Measurements from ENCODE around the gene BCAS3.
"Not testable (repeated sequence)": the region's sequence is repeated elsewhere in the genome, so short reads cannot be mapped to it uniquely, and the experiment has no call there.

Gene BCAS3

DNA sequence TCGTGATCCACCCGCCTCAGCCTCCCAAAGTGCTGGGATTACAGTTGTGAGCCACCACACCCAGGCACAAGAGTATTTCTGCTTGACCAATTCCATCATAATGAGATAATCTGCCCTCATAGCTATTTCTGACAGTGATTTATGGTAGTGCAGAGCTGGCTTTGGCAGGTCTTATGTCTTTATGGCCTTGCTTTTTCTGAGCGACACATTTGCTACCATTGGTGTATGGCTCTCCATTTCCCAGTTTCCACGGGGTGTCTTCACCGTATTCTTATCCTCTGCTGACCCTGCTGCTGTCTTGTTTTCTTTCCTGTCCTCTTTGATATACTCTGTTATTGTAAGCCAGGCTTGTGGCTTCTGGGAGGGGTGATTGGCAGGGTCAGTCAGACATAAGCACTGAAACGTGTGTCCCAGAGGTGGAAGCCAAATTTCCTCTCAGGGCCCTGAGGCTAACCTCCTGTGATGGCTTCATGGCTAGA, 560.8 kb downstream of the BCAS3 start:
- DNase-seq, result no peak

DNA sequence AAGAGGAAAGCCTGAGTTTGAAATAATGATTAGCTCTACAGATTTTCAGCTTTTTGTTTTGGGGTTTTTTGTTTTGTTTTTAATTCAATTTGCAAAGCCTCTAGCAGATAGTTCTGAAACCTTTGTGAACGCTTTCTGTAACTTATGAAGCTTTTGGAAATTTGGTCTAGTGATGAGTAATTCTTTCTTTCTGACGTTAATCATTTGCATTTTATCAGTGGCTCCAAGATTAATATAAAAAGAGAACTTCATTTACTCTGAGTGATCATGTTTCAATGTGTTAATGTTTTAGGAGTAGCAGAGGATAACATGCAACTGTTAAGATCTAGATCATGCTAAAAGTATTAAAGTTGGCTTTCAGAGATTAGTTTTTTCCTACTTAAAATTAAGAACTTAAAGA, 561.7 kb downstream of the BCAS3 start:
- no peak for DNase-seq

GRCh38 chr17:61239953-61240352, 562.3 kb downstream of the BCAS3 start:
- DNase-seq, result no peak

DNA sequence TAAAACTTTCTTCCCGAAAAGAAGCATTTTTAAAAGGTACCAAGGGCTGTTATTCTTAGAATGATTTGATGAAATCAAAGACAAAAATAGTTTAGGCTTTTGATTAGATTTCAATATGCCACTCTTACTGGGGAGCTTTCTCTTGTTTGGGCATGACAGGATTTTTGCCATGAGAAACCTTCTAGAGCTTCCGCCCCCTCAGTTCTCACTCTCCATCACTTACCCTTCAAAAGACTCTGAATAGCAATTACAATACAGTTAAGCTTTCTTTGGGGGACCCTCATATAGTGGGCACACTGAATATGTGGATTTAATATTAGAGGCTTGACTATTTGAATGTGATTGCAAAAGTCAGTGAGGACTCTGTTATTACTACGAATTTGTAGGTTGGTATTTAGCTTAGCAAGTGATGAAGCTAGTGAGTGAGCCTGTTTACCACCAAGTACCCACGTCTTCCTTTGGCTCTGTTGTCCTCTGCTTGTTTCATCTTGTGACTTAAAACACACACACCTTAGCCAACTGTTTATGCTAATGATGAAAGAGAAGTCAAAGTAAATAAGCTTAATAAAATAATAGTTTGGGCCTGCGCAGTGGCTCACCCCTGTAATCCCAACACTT, 563.3 kb downstream of the BCAS3 start:
- DNase-seq, result no peak

DNA sequence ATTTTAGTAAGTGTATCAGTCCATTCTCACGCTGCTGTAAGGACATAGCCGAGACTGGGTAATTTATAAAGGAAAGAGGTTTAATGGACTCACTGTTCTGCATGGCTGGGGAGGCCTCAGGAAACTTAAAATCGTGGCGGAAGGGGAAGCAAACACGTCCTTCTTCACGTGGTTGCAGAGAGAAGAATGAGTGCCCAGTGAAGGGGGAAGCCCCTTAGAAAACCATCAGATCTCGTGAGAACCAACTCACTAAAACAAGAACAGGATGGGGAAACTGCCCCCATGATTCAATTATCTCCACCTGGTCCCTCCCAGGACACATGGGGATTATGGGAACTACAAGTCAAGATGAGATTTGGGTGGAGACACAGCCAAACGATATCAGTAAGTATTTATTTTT, 567.3 kb downstream of the BCAS3 start:
- not testable (repeated sequence) for DNase-seq

DNA sequence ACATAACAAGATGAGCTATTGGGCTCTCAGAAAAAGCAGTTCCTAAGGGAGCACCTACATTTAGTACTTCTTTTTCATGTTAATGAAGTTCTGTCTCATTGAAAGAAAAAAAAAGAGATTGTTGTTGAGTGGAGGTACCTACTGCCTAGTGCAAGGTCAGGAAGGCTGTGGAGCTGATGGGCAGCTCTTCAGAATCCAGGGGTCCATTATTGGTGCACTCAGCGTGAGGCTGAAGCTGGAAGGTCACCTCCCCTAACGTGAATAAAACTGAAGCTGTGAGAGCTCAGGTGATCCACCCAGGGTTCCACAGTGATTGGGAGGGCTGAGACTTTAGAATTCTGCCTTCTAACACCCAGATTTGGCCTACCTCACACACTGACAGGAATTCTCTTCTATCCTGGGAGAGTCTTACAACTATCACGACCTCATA, 568.1 kb downstream of the BCAS3 start:
- DNase-seq, result no peak

DNA sequence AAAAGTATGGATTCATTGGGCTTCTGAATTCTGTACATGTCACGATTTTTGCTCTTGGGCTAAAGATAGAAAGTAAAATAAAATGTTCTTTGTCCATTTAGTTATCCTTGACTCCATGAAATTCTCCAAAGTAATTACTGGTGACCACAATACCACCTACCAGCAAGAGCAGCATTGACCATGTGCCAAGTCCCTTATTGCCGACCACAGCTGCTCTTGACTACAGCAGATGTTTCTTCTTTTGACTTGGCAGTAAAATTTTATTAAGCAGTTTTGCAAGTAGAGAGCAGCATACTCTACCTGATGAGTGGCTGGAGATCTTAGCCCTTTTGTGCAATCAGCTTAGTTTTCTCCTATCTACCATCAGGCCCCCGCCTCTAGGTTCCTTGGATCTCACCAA, 569.8 kb downstream of the BCAS3 start:
- DNase-seq, result no peak

DNA sequence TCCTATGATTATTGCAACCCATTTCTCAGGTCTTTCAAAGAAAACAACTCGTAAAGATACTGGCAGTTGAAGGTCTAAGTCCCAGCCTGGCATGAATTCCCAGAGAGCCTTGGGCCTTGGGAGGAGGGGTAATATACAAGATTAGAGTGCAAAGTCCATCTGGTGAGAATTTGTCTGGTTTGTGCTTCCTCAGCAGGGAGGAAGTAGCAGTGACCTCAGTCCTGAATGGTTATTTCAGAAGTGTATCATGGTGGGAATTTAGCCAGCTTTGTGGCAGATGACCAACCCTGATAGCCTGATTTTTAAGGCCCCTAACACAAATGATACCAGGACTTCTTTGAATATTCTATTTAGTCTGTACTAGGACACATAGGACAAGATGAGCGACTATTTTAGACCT, 570.7 kb downstream of the BCAS3 start:
- no peak for DNase-seq

- no peak for DNase-seq
Observed at GRCh38 chr17:61249649-61250299, 572.1 kb downstream of the BCAS3 start.

- no peak for DNase-seq
Observed at GRCh38 chr17:61250335-61250890, 572.8 kb downstream of the BCAS3 start.

DNA sequence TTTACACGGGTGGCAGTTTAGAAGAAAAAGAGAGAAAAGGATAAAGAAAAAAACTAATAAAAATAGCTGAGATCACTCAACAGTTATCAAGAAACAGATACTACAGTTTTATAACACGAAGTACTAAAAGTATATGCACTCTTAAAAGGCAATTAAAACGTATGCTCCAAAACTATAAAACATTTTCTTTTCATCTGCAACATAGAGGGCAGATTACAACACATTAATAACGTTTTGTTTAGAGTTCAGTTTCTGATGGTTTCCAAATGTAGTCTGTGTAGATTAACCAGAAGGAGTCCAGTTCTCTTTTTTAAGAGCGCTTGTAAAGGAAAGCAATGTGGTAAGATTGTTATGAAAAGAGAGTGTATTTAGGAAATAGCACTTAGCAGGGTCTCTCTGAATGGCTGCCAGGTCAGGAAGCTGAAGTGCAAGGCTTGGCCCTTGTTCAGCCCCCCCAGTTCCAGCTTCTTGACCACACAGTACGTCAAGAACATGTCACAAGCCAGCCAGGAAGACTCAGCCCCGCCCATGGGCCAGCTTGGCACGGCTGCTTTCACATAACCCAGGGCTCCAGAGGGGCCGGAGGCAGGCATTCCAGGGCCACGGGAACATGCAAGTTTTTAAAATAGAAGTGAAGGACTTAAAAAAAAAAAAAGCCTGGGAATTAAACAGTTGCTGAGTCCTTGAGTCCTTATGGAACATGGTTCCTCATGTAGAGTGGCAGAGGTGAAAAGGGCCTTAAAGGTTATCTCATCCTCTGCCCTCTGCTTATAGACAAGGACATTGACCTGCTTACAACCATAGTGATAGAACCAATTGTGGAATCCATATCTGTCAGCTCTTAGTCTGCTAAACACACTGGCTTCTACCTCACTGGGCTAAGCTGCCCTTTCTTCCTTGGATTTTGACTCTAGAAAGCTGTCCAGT, 574.6 kb downstream of the BCAS3 start:
- no peak for DNase-seq

DNA sequence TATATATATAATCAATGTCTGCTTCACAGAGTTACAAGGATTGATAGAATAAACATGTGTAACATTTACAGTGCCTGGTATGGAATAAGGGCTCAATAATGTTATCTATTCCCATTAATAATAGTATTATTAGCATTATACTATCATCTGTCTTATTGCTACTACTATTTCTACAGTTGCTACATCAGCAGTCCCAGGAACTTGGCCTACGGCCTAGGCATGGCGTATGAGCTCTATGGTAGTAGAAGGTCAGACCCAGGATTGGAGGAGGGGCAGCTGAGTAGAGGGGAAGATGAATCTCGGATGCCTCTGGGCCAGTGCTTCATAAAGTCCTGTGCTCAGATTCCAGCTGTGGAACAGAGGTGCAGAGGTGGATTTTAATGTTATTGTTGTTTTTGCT, 575.7 kb downstream of the BCAS3 start:
- no peak for DNase-seq

GRCh38 chr17:61253937-61254574, 576.4 kb downstream of the BCAS3 start:
- no peak for DNase-seq

- DNase-seq, result no peak
Observed at GRCh38 chr17:61254904-61255303, 577.3 kb downstream of the BCAS3 start.

GRCh38 chr17:61255647-61256046, 578.0 kb downstream of the BCAS3 start:
- DNase-seq, result no peak

DNA sequence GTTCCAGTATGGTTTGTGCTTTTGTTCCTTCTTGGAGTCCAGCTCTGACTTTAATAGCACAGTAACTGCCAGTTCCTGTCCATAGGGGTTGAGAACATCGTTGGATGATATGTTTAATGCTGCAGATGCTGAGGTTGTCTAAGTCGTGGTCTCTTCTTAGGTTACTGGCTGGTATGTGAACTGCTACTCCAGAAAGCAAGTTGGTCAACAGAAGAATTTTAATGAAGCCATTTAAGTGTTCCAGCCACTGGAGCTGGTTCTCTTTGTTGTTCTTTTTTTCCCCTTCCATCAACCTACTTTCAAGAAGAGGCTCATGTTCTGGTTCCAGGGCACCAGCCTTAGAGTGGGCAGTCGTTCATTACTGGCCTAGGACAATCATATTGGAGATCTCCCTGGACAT, 581.7 kb downstream of the BCAS3 start:
- DNase-seq, result no peak

GRCh38 chr17:61260071-61260797, 582.6 kb downstream of the BCAS3 start:
- no peak for DNase-seq

GRCh38 chr17:61261001-61261637, 583.5 kb downstream of the BCAS3 start:
- DNase-seq, result no peak

GRCh38 chr17:61265397-61265796, 587.7 kb downstream of the BCAS3 start:
- DNase-seq, result no peak

DNA sequence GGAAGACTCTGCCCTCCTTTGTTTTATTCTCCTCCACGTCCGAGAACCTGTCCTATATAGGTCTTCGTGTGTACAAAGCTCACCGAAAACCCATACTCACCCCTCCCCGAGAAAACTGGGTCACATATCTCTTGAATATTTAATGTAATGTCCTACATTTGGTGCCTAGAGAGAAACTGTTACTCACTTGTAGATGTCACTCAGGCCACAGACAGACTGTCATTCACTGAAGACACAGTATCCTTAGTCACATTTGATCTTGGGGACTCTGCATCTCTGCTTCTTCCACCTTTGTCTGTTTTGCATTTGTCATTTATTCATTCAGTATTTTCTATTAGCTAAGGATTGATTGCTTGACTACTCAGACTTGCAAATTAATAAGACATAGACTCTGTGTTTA, 590.2 kb downstream of the BCAS3 start:
- DNase-seq, result no peak

GRCh38 chr17:61275395-61275794, 597.7 kb downstream of the BCAS3 start:
- DNase-seq, result no peak

GRCh38 chr17:61276806-61277205, 599.2 kb downstream of the BCAS3 start:
- no peak for DNase-seq
